ENCODE results near the gene OR4C6.

Gene OR4C6

GRCh38 chr11:55661901-55662300 lies at the start of gene OR4C6:
TSS of gene OR4C6 (plus strand) at chr11:55662201. CDS start at chr11:55665167, 2,966 bp downstream.
- DNase-seq: no peak

GRCh38 chr11:55624531-55624930 lies 37.5 kb upstream of the OR4C6 start:
- DNase-seq: no peak

- DNase-seq: no peak
These were observed 27.2 kb upstream of the OR4C6 start, which contains the start of gene OR4P4 for GRCh38 chr11:55634813-55635212. TSS of gene OR4P4 (plus strand) at chr11:55635113.

GRCh38 chr11:55648027-55648426 lies 14.0 kb upstream of the OR4C6 start, which contains the start of gene OR4S2:
TSS of gene OR4S2 (plus strand) at chr11:55648327. CDS start at chr11:55650904, 2,577 bp downstream.
- no peak for DNase-seq

- no peak for DNase-seq
These were observed 9.4 kb upstream of the OR4C6 start for GRCh38 chr11:55652560-55652959.

- no peak for DNase-seq
These were observed 6.9 kb upstream of the OR4C6 start for GRCh38 chr11:55655096-55655495.

- no peak for DNase-seq
These were observed 3.9 kb upstream of the OR4C6 start for GRCh38 chr11:55658031-55658573.

- DNase-seq: no peak
These were observed 3.4 kb upstream of the OR4C6 start for GRCh38 chr11:55658608-55659007.

GRCh38 chr11:55669376-55669775 lies 7.4 kb downstream of the OR4C6 start:
- no peak for DNase-seq

GRCh38 chr11:55673860-55674259 lies 11.9 kb downstream of the OR4C6 start:
- no peak for DNase-seq

GRCh38 chr11:55697817-55698216 lies 35.8 kb downstream of the OR4C6 start:
- DNase-seq: no peak

GRCh38 chr11:55701429-55701828 lies 39.4 kb downstream of the OR4C6 start:
- no peak for DNase-seq

GRCh38 chr11:55707029-55707428 lies 45.0 kb downstream of the OR4C6 start:
- DNase-seq: no peak

- DNase-seq: no peak
These were observed 53.2 kb downstream of the OR4C6 start for GRCh38 chr11:55714982-55715888.
